Measurements from ENCODE around the gene METTL27. TPM values are rescaled to one million over a fixed set of nuclear protein-coding genes. Genes with fewer than 3 reads are reported as not detected.

Gene METTL27
- total and polyA plus RNA-seq, 2 donors (not counting 1 experiment from before 2014, with no cell fraction given) = 2.1 to 15.7 TPM

GRCh38 chr7:73869011-73869798 lies 26.9 kb upstream of the METTL27 start:
- DNase-seq (ENCODE audit: low read depth in 2 of 2) = peak in 1 of 2 donors; percentile 55
- H4K20me1 ChIP-seq (ENCODE audit: control insufficient read depth, extremely low read depth, insufficient read depth, low read length) = no peaks in the 10 kb centered on the region
- no peak overlapping the region for H3K4me3 ChIP-seq (replicated peaks in 1 of 4; ENCODE audit: control extremely low read depth in 1 of 4, insufficient read depth in 1 of 4, low read depth in 3 of 4, low read length in 4 of 4)
- no peaks in the 10 kb centered on the region for H3K36me3 ChIP-seq (ENCODE audit: control insufficient read depth, insufficient read depth, low read length)
- no peak overlapping the region for H2AFZ ChIP-seq (ENCODE audit: low read length)
- H3K4me2 ChIP-seq (ENCODE audit: extremely low read depth, insufficient read depth, low read length) = no peak overlapping the region
- peaks cover 5% of the 10 kb centered on the region for H3K4me1 ChIP-seq (ENCODE audit: control insufficient read depth, extremely low read depth, insufficient read depth, low read length)
- H3K27ac ChIP-seq (ENCODE audit: insufficient read depth, low read length) = no peak overlapping the region
- no peaks in the 10 kb centered on the region for H3K9me3 ChIP-seq (ENCODE audit: control insufficient read depth, insufficient read depth, low read depth, low read length)
- no peaks in the 10 kb centered on the region for H3K27me3 ChIP-seq (ENCODE audit: control insufficient read depth, insufficient read depth, low read length)
- TF ChIP-seq EZH2 (IDR thresholded peaks at IDR 0.05; ENCODE audit: low read length, missing control alignments) (no peak), CTCF (conservative IDR thresholded peaks at IDR 0.05 in 1 of 2, IDR thresholded peaks at IDR 0.05 in 1 of 2; ENCODE audit: low read depth in 1 of 2, low read length in 2 of 2) (no peak)
- H3K79me2 ChIP-seq (ENCODE audit: control insufficient read depth, insufficient read depth, low read length) = no peaks in the 10 kb centered on the region
- no peak overlapping the region for H3K9ac ChIP-seq (ENCODE audit: insufficient read depth, low read length)

- no peaks in the 10 kb centered on the region for H3K79me2 ChIP-seq (ENCODE audit: control insufficient read depth, insufficient read depth, low read length)
- no peak overlapping the region for H3K4me2 ChIP-seq (ENCODE audit: extremely low read depth, insufficient read depth, low read length)
- H3K9ac ChIP-seq (ENCODE audit: insufficient read depth, low read length) = no peak overlapping the region
- H3K27ac ChIP-seq (ENCODE audit: insufficient read depth, low read length) = no peak overlapping the region
- no peaks in the 10 kb centered on the region for H3K9me3 ChIP-seq (ENCODE audit: control insufficient read depth, insufficient read depth, low read depth, low read length)
- H2AFZ ChIP-seq (ENCODE audit: low read length) = no peak overlapping the region
- TF ChIP-seq EZH2 (IDR thresholded peaks at IDR 0.05; ENCODE audit: low read length, missing control alignments) (no peak), CTCF (conservative IDR thresholded peaks at IDR 0.05 in 1 of 2, IDR thresholded peaks at IDR 0.05 in 1 of 2; ENCODE audit: low read depth in 1 of 2, low read length in 2 of 2) (no peak)
- H3K36me3 ChIP-seq (ENCODE audit: control insufficient read depth, insufficient read depth, low read length) = no peaks in the 10 kb centered on the region
- H4K20me1 ChIP-seq (ENCODE audit: control insufficient read depth, extremely low read depth, insufficient read depth, low read length) = no peaks in the 10 kb centered on the region
- no peak for DNase-seq (ENCODE audit: low read depth in 2 of 2)
- H3K4me3 ChIP-seq (replicated peaks in 1 of 4; ENCODE audit: control extremely low read depth in 1 of 4, insufficient read depth in 1 of 4, low read depth in 3 of 4, low read length in 4 of 4) = no peak overlapping the region
- H3K4me1 ChIP-seq (ENCODE audit: control insufficient read depth, extremely low read depth, insufficient read depth, low read length) = peaks cover 5% of the 10 kb centered on the region
- H3K27me3 ChIP-seq (ENCODE audit: control insufficient read depth, insufficient read depth, low read length) = no peaks in the 10 kb centered on the region
These were observed 24.1 kb upstream of the METTL27 start for GRCh38 chr7:73866446-73866767.

- Histone ChIP-seq H3K9me3 (ENCODE audit: control insufficient read depth, insufficient read depth, low read depth, low read length) (no peaks in the 10 kb centered on the region), H4K20me1 (ENCODE audit: control insufficient read depth, extremely low read depth, insufficient read depth, low read length) (no peaks in the 10 kb centered on the region), H3K4me2 (ENCODE audit: extremely low read depth, insufficient read depth, low read length) (no peak overlapping the region), H3K27ac (ENCODE audit: insufficient read depth, low read length) (no peak overlapping the region), H3K36me3 (ENCODE audit: control insufficient read depth, insufficient read depth, low read length) (no peaks in the 10 kb centered on the region), H3K9ac (ENCODE audit: insufficient read depth, low read length) (no peak overlapping the region), H3K79me2 (ENCODE audit: control insufficient read depth, insufficient read depth, low read length) (no peaks in the 10 kb centered on the region), H3K4me3 (replicated peaks in 1 of 4; ENCODE audit: control extremely low read depth in 1 of 4, insufficient read depth in 1 of 4, low read depth in 3 of 4, low read length in 4 of 4) (no peak overlapping the region), H3K4me1 (ENCODE audit: control insufficient read depth, extremely low read depth, insufficient read depth, low read length) (peaks cover 5% of the 10 kb centered on the region), H2AFZ (ENCODE audit: low read length) (no peak overlapping the region), H3K27me3 (ENCODE audit: control insufficient read depth, insufficient read depth, low read length) (no peaks in the 10 kb centered on the region)
- TF ChIP-seq EZH2 (IDR thresholded peaks at IDR 0.05; ENCODE audit: low read length, missing control alignments) (no peak), CTCF (conservative IDR thresholded peaks at IDR 0.05 in 1 of 2, IDR thresholded peaks at IDR 0.05 in 1 of 2; ENCODE audit: low read depth in 1 of 2, low read length in 2 of 2) (peak; percentile 80 to 84)
- DNase-seq (ENCODE audit: low read depth in 2 of 2) = peak; percentile 40 to 72
These were observed 23.6 kb upstream of the METTL27 start for GRCh38 chr7:73865738-73866445.
